WI38 (cell line): ENCODE results near the gene ADAM33.

Source experiments
- H3K4me3 ChIP-seq: 2 replicates; pipeline ENCODE4 v1.5.1; 2011; ENCODE audit warnings: low read depth, mild to moderate bottlenecking, control low read depth, low read length
- TF ChIP-seq, protein P1 (sequence below): IDR thresholded peaks from 2 replicates; pipeline ENCODE4 v1.5.1; 2012; ENCODE audit warnings: low read depth, mild to moderate bottlenecking, control low read depth, low read length

Gene ADAM33

DNA sequence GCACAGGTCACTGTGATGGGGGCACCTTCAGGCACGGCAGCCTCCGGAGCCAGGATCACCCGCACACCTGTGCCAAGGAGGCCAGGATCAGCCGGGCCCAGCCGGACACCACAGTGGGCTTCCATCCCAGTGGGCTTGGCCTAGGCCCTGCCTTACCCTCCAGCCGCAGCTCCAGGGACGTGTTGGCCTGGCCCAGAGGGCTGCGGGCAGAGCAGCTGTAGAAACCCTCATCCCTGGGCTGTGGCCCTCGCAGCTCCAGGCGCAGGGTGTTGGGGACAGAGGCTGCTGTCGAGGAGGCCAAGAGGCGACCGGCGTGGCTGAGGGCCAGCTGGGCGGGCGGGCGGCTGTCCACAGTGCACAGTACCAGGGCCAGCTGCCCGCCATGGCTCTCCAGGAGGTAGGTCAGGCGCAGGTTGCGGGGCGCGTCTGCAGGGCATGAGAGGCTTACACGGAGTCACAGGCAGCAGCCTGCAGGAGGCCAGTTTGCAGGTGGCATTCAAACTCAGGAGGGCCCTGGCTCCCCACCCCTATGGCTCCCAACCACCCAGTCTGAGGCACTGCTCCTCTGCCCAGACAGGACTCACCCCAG lies 11.0 kb upstream of the ADAM33 start:
- TF ChIP-seq, protein P1, sequence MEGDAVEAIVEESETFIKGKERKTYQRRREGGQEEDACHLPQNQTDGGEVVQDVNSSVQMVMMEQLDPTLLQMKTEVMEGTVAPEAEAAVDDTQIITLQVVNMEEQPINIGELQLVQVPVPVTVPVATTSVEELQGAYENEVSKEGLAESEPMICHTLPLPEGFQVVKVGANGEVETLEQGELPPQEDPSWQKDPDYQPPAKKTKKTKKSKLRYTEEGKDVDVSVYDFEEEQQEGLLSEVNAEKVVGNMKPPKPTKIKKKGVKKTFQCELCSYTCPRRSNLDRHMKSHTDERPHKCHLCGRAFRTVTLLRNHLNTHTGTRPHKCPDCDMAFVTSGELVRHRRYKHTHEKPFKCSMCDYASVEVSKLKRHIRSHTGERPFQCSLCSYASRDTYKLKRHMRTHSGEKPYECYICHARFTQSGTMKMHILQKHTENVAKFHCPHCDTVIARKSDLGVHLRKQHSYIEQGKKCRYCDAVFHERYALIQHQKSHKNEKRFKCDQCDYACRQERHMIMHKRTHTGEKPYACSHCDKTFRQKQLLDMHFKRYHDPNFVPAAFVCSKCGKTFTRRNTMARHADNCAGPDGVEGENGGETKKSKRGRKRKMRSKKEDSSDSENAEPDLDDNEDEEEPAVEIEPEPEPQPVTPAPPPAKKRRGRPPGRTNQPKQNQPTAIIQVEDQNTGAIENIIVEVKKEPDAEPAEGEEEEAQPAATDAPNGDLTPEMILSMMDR: no peak
- H3K4me3 ChIP-seq: no peak overlapping the region

GRCh38 chr20:3691897-3692296 lies 10.1 kb upstream of the ADAM33 start:
- no peak overlapping the region for H3K4me3 ChIP-seq
- TF ChIP-seq, protein P1: no peak

GRCh38 chr20:3691306-3691705 lies 9.5 kb upstream of the ADAM33 start:
- no peak overlapping the region for H3K4me3 ChIP-seq
- TF ChIP-seq, protein P1: no peak

- TF ChIP-seq, protein P1: no peak
- H3K4me3 ChIP-seq: no peak overlapping the region
Observed at GRCh38 chr20:3690413-3690812, 8.6 kb upstream of the ADAM33 start.

DNA sequence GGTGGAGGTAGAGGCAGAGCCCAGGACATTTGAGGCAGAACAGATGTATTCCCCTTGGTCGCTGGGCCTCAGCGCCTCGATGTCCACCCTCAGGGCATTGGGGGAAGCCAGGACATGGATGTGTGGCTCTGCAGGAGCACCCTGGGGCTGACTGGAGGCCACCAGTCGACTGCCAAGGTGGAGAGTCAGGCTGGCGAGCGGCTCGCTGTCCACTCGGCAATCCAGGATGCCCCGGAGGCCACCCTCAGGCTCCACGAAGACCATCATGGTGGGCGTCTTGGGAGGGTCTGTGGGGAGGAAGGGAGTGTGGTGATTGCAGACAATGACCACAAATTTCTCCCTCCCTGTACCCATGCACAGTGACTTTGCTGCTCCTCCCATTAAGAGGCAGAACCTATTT lies 8.2 kb upstream of the ADAM33 start:
- H3K4me3 ChIP-seq: no peak overlapping the region
- TF ChIP-seq, protein P1: no peak

- TF ChIP-seq, protein P1: no peak
- no peak overlapping the region for H3K4me3 ChIP-seq
Observed at GRCh38 chr20:3687655-3688054, 5.8 kb upstream of the ADAM33 start.

DNA sequence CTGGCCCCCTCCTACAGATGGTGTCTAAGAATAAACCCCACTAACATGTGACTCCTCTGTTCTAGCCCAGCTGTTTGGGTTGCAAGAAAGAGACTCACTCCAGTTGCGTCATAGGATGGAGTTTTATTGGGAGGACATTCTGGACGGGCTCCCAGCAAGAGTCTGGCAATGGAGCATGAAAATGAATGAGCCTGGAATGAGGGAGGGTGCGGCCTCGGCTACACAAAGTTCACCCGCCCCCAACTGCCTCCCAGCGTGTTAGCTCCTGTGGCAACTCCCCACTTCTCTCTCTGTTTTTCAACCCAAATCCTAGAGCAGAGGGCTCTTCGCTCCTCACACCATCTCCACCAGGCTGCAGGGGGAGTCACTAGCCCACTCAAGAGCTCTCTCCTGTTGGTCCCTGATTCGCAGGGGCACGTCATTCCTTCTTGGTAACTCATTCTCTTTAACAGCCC lies 5.1 kb upstream of the ADAM33 start:
- TF ChIP-seq, protein P1: no peak
- H3K4me3 ChIP-seq: no peak overlapping the region
